ENCODE results near the gene DYNC2I2.
"Not testable (repeated sequence)": the region's sequence is repeated elsewhere in the genome, so short reads cannot be mapped to it uniquely, and the experiment has no call there.

DNA sequence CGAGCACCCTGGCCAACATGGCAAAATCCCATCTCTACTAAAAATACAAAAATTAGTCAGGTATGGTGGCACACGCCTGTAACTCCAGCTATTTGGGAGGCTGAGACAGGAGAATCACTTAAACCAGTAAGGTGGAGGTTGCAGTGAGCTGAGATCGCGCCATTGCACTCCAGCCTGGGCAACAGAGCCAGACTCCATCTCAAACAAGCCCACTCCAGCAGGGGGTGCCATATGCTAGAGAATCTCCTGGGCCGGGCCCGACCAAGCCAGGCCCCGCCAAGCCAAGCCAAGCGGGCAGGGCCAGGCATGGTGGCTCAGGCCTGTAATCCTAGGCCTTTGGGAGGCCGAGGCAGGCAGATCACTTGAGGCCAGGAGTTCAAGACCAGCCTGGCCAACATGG lies 8.4 kb downstream of the DYNC2I2 start:
- TF ChIP-seq, protein P1, sequence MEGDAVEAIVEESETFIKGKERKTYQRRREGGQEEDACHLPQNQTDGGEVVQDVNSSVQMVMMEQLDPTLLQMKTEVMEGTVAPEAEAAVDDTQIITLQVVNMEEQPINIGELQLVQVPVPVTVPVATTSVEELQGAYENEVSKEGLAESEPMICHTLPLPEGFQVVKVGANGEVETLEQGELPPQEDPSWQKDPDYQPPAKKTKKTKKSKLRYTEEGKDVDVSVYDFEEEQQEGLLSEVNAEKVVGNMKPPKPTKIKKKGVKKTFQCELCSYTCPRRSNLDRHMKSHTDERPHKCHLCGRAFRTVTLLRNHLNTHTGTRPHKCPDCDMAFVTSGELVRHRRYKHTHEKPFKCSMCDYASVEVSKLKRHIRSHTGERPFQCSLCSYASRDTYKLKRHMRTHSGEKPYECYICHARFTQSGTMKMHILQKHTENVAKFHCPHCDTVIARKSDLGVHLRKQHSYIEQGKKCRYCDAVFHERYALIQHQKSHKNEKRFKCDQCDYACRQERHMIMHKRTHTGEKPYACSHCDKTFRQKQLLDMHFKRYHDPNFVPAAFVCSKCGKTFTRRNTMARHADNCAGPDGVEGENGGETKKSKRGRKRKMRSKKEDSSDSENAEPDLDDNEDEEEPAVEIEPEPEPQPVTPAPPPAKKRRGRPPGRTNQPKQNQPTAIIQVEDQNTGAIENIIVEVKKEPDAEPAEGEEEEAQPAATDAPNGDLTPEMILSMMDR (conservative IDR thresholded peaks at IDR 0.05; ENCODE audit: low read length) = peak; percentile 49
- TF ChIP-seq EZH2phosphoT487 (IDR thresholded peaks at IDR 0.05; ENCODE audit: borderline replicate concordance) = not testable (repeated sequence)
